PC-9 (cell line): ENCODE results near the gene PGAP3. TPM values are rescaled to one million over a fixed set of nuclear protein-coding genes. Genes with fewer than 3 reads are reported as not detected.

Experiments used
- BruUV-seq: library from RNA; stranded (reverse); fragments of 400-500 nt; replicated peaks from 2 replicates; lab custom pipeline; 2021; lab: Mats Ljungman, UMichigan
- CTCF ChIA-PET: fragments of 300-600 bp; sonication (Branson Sonifier 250); formaldehyde crosslinking; loops from one replicate; lab custom pipeline; 2022; ENCODE audit warnings: antibody characterized with exemption; lab: Charles Lee
- POLR2A ChIA-PET: fragments of 300-600 bp; sonication (Branson Sonifier 250); formaldehyde crosslinking; loops from one replicate; lab custom pipeline; 2022; ENCODE audit warnings: antibody characterized with exemption; ENCODE audit not compliant: unreplicated experiment; lab: Charles Lee
- DNase-seq, 2 experiments: peaks; one replicate each; pipeline versions ENCODE4 v3.0.0 to v3.0.0-alpha.2; 2015 to 2022; ENCODE audit warnings: mixed read lengths in 1 of 2
- H2AFZ ChIP-seq: fragments of 200-600 bp; sonication (generic); 2 replicates; pipeline ENCODE4 v1.8.1; 2017; ENCODE audit warnings: antibody characterized with exemption
- H3F3A ChIP-seq: fragments of 200-600 bp; sonication (generic); 2 replicates; pipeline ENCODE4 v1.8.1; 2017; ENCODE audit warnings: antibody characterized with exemption, mild to moderate bottlenecking, low read depth; ENCODE audit not compliant: insufficient read depth
- H3K27ac ChIP-seq: fragments of 200-600 bp; sonication (generic); 2 replicates; pipeline ENCODE4 v1.6.1; 2016; ENCODE audit warnings: mixed run types
- H3K27me3 ChIP-seq: fragments of 200-600 bp; sonication (generic); 2 replicates; pipeline ENCODE4 v1.6.1; 2016; ENCODE audit warnings: low read depth, mixed run types; ENCODE audit not compliant: insufficient read depth
- H3K36me3 ChIP-seq: fragments of 200-600 bp; sonication (generic); 2 replicates; pipeline ENCODE4 v1.6.1; 2016; ENCODE audit warnings: low read depth, mixed run types
- H3K4me1 ChIP-seq: fragments of 200-600 bp; sonication (generic); replicated peaks from 2 replicates; pipeline ENCODE4 v1.6.1; 2016; ENCODE audit warnings: mixed run types; ENCODE audit not compliant: insufficient read depth
- H3K4me2 ChIP-seq: fragments of 200-600 bp; sonication (generic); 2 replicates; pipeline ENCODE4 v1.6.1; 2017; ENCODE audit warnings: mixed run types
- H3K4me3 ChIP-seq: fragments of 200-600 bp; sonication (generic); 2 replicates; pipeline ENCODE4 v1.6.1; 2016; ENCODE audit warnings: mixed run types
- H3K79me2 ChIP-seq: fragments of 200-600 bp; sonication (generic); 2 replicates; pipeline ENCODE4 v1.6.1; 2017; ENCODE audit warnings: low read depth, mixed run types
- H3K9me2 ChIP-seq: fragments of 200-600 bp; sonication (generic); 2 replicates; pipeline ENCODE4 v1.8.1; 2017; ENCODE audit warnings: mild to moderate bottlenecking; ENCODE audit not compliant: insufficient read depth
- H3K9me3 ChIP-seq: fragments of 200-600 bp; sonication (generic); 2 replicates; pipeline ENCODE4 v1.8.1; 2016; ENCODE audit warnings: low read depth; ENCODE audit not compliant: insufficient read depth
- H4K20me1 ChIP-seq: fragments of 200-600 bp; sonication (generic); 2 replicates; pipeline ENCODE4 v1.8.1; 2017; ENCODE audit not compliant: insufficient read depth
- EZH2 ChIP-seq: fragments of 200-600 bp; sonication (generic); IDR thresholded peaks from 2 replicates; pipeline ENCODE4 v1.8.0; 2017; ENCODE audit warnings: antibody characterized with exemption, low read depth
- intact Hi-C: fragments of 100-400 bp; cut with micrococcal nuclease; formaldehyde crosslinking; loops from one replicate; pipeline ENCODE4 v1.10.0; 2022; ENCODE audit not compliant: unreplicated experiment
- total RNA-seq: library from RNA; stranded (reverse); gene quantifications from 2 replicates; pipeline ENCODE4 v1.2.3, GENCODE V29; 2021
- TF ChIP-seq, protein P1 (sequence below): fragments of 200-600 bp; sonication (generic); conservative IDR thresholded peaks from 2 replicates; pipeline ENCODE4 v1.6.1; 2017; ENCODE audit warnings: mixed run types, antibody characterized with exemption, mild to moderate bottlenecking, moderate library complexity

PGAP3 gene
- total RNA-seq, 1 experiment from 2014 or later, result 15.0 TPM

DNA sequence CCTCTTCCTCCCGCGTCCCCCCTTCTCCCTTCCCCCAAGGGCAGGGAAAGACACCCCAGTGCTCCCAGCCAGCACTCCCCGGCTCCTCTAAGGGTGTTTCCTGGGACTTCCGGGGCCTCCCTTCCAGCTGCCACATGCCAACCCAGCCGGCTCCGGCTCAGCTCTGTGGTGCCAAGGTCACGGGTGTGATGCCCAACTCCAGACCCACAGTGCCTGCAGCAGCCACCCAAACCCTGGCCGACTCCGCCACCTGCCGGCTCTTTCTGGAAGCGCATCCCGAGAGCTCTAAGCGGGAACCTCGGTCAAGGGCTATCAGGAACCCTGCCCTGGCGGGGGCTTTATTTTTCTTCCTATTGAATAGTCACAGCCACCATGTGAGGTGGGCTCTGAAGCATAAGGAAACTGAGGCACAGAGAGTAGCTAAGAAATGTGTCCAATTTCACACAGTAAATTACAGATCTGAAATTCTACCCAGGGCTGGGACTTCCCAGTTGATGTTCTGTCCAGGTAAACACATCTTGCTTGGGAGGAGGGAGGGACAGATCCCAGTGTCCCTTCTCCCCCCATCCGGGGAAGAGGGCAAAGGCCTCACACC is 64.4 kb downstream of the PGAP3 start:
- Histone ChIP-seq H4K20me1 (no peaks in the 10 kb centered on the region), H3K4me1 (0 out of 2 replicates have a peak, but pooled peaks cover 8% of the 10 kb centered on the region), H3K79me2 (no peaks in the 10 kb centered on the region), H3F3A (peaks cover 21% of the 10 kb centered on the region), H2AFZ (no peak overlapping the region), H3K36me3 (no peaks in the 10 kb centered on the region), H3K27me3 (no peaks in the 10 kb centered on the region), H3K9me2 (no peaks in the 10 kb centered on the region), H3K27ac (no peak overlapping the region), H3K9me3 (no peaks in the 10 kb centered on the region), H3K4me2 (peak overlapping the region; percentile 31; the same call in 1 of the 2 replicates), H3K4me3 (no peak overlapping the region)
- no TSS peak for BruUV-seq
- ChIA-PET POLR2A (interaction anchor here (0.6 to 0.7 kb wide), 2 partner anchors 76 to 151 kb away, joined by 4 to 7 read pairs; no protein-coding TSS in a partner anchor), CTCF (interaction anchor here (0.6 to 1.6 kb wide), 4 partner anchors 11 to 76 kb away, joined by 3 to 10 read pairs (median 4); no protein-coding TSS in a partner anchor)
- TF ChIP-seq, protein P1, sequence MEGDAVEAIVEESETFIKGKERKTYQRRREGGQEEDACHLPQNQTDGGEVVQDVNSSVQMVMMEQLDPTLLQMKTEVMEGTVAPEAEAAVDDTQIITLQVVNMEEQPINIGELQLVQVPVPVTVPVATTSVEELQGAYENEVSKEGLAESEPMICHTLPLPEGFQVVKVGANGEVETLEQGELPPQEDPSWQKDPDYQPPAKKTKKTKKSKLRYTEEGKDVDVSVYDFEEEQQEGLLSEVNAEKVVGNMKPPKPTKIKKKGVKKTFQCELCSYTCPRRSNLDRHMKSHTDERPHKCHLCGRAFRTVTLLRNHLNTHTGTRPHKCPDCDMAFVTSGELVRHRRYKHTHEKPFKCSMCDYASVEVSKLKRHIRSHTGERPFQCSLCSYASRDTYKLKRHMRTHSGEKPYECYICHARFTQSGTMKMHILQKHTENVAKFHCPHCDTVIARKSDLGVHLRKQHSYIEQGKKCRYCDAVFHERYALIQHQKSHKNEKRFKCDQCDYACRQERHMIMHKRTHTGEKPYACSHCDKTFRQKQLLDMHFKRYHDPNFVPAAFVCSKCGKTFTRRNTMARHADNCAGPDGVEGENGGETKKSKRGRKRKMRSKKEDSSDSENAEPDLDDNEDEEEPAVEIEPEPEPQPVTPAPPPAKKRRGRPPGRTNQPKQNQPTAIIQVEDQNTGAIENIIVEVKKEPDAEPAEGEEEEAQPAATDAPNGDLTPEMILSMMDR, result peak; percentile 96
- TF ChIP-seq EZH2, result no peak
- peak; percentile 53 to 79 for DNase-seq
- intact Hi-C loops, result loop anchor here (1.0 to 5.0 kb wide), 6 partner anchors 49 to 544 kb away; partner anchors contain the start of genes IKZF3 and PSMD3

DNA sequence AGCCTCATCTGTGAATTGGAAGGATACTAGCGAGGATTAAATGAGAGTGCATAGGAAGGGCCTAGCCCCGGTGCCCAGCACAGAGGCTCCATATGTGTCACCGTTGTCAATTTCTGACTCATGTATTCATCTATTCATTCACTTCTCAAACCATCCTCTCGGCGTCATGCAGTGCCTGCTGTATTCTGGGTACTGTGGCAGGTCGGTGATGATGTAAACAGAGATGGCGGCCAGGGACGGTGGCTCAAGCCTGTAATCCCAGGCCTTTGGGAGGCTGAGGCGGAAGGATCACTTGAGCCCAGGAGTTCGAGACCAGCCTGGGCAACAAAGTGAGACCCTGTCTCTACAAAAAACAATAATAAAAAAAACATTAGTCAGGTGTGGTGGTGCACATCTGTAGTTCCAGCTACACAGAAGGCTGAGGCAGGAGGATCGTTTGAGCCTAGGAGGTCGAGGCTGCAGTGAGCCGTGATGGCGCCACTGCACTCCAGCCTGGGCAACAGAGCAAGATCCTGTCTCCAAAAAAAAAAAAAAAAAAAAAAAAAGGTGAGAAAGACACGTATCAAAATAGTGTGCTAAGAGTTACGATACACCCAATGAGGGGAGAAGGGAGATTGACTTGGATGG is 65.4 kb downstream of the PGAP3 start:
- peaks cover 21% of the 10 kb centered on the region for H3F3A ChIP-seq
- TF ChIP-seq, protein P1, result no peak
- TF ChIP-seq EZH2, result no peak
- no peak overlapping the region for H3K4me3 ChIP-seq
- peak overlapping the region; percentile 63 for H3K4me2 ChIP-seq
- no peak overlapping the region for H2AFZ ChIP-seq
- no TSS peak for BruUV-seq
- no peaks in the 10 kb centered on the region for H3K36me3 ChIP-seq
- ChIA-PET CTCF (interaction anchor here (0.6 to 1.5 kb wide), 5 partner anchors 63 to 358 kb away, joined by 3 to 7 read pairs (median 3); partner anchors contain the start of genes IKZF3 and PSMD3), POLR2A (no interaction called here)
- 0 out of 2 replicates have a peak, but pooled peaks cover 8% of the 10 kb centered on the region for H3K4me1 ChIP-seq
- no peaks in the 10 kb centered on the region for H3K27me3 ChIP-seq
- DNase-seq, result no peak
- H3K9me3 ChIP-seq, result no peaks in the 10 kb centered on the region
- H3K27ac ChIP-seq, result no peak overlapping the region
- no peaks in the 10 kb centered on the region for H3K9me2 ChIP-seq
- intact Hi-C loops, result loop anchor here (1.0 to 5.0 kb wide), 7 partner anchors 50 to 545 kb away; partner anchors contain the start of genes IKZF3 and PSMD3
- H4K20me1 ChIP-seq, result no peaks in the 10 kb centered on the region
- H3K79me2 ChIP-seq, result no peaks in the 10 kb centered on the region
